Right ventricle myocardium superior (tissue), 1 donor: Measurements from ENCODE around the gene TIMP2. TPM values are rescaled to one million over a fixed set of nuclear protein-coding genes. Genes with fewer than 3 reads are reported as not detected.
"Not testable (repeated sequence)": the region's sequence is repeated elsewhere in the genome, so short reads cannot be mapped to it uniquely, and the experiment has no call there.

Experiments
- ATAC-seq: fragments of 200-7000 bp; cut with Tn5 transposase; one replicate; pipeline ENCODE4 v1.9.1; 2020; ENCODE audit warnings: mild to moderate bottlenecking; ENCODE audit not compliant: poor library complexity
- DNase-seq: peaks from one replicate; pipeline ENCODE4 v3.0.0-alpha.2; 2020
- intact Hi-C: fragments of 100-400 bp; cut with DNase I; formaldehyde crosslinking; loops from one replicate; pipeline ENCODE4 v1.11.2; 2022
- total RNA-seq: library from RNA; stranded (reverse); fragmentation: NEBNext Ultra II Directional; extraction: Animal tissue kit (Norgen Biotek cat#: 25700); gene quantifications from one replicate; pipeline ENCODE4 v1.2.1, GENCODE V29; 2021
- donor health status: DM: no; HTN: yes; CAD: no; lungs with severe emphysema.

The TIMP2 gene
- total RNA-seq, 1 donor from 2014 or later = 114 TPM

DNA sequence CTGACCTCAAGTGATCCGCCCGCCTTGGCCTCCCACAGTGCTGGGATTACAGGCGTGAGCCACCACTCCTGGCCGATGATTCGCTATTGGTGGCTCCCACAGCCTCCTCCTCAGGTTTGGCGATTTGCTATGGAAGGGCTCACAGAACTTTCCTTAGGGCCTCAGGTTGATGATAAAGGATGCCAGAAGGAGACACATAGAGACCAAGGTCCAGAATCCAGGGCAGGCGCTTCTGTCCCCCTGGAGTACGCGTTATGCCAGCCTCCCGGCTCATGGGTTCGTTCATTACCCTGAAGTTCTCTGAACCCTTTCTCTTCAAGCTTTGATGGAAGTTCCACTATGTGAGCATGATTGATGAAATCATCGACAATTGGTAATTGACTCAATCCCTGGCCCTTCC, 34.6 kb upstream of the TIMP2 start:
- ATAC-seq (no peak), DNase-seq (no peak)
- intact Hi-C loops = no loop called here

DNA sequence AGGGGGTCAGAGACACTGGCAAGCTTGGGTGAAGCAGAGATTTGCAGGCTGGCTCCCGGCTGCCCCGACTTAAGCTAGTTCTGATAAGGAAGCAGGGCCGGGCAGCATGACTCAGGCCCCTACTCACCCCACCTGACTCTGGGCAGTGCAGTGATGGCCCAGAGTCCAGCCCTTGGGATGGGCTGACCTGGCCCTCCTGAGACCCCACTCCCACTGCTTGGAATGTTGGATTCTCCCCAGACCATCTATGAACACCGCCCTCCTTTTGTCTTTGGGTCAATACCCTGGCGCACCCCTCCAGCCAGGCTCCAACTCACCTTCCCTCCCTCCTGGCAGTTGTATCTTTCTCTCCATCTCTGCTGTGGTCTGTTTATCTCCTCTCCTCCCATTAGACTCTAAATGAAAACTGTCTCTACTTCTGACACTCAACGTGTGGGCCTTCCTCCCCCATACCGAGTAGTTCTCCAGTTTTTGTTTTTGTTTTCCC, 33.5 kb upstream of the TIMP2 start:
- intact Hi-C loops = no loop called here
- ATAC-seq (no peak), DNase-seq (no peak)

DNA sequence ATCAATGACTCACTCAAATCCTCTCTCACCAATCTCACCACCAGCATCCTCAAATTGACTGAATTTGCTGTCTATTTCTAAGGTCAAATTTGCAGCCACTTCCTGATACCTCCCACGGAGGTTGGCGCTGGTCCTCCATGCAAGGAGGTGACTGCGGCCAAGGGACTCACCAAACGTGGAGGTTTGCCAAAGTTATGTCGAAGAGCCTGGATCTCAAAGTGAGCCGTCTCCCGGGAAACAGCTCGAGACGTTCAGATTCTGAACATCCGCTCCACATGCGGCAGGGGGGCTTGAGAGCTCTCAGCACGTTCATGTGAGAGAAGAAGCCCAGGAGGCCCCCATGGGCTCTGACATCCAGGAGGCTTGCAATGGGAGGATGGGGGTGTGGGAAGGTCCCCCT, 31.9 kb upstream of the TIMP2 start:
- DNase-seq = no peak
- intact Hi-C loops = no loop called here
- ATAC-seq = no peak

DNA sequence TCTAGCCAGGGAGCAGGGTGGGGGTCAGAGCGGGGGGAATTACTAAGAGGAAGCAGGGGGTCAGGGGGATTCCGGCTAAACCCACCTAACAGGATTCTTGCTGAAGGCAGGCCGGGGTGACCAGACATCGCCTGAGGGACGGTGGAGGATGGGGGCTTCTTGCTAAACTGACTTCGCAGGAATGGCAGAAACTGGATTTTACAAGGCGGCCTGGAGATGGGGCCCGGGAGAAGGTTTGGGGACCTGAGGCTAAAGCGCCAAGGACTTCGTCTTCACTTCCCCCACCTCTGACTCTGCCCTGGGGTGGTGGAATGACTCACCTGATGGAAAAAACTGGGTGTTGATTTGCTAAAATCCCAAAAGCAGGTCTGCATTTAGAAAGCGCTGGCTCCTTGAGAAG, 31.1 kb upstream of the TIMP2 start:
- DNase-seq = no peak
- no peak for ATAC-seq
- intact Hi-C loops = no loop called here

DNA sequence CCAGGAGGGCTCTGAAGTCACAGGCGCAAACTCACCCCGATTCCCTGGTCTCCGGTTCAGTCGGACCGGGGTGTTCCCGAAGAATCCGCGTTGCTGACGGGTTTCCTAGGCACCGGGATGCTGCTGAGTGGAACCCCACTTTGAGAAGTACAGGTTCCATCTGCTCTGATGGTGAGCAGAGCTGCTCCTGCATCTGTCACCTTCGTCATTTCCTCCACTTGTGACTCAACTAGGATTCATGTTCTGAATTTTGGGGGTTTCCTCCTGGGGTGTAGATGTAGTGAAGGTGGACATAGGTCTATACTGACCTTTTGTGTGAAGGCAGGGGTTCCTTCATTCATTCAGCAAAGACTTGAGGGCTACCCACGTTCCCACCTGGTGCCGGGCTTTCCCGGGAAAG, 29.5 kb upstream of the TIMP2 start:
- ATAC-seq = no peak

GRCh38 chr17:78953356-78954350, 28.5 kb upstream of the TIMP2 start:
- no peak for DNase-seq
- ATAC-seq = peak; percentile 43

More for the DNA sequence above, 29.5 kb upstream of the TIMP2 start:
- no peak for DNase-seq
- intact Hi-C loops = no loop called here

GRCh38 chr17:78952706-78953105, 27.5 kb upstream of the TIMP2 start:
- ATAC-seq (peak; percentile 19), DNase-seq (no peak)
- intact Hi-C loops = no loop called here

More at GRCh38 chr17:78953356-78954350, 28.5 kb upstream of the TIMP2 start:
- intact Hi-C loops = no loop called here

GRCh38 chr17:78951967-78952551, 26.9 kb upstream of the TIMP2 start:
- intact Hi-C loops = no loop called here
- ATAC-seq (peak; percentile 53), DNase-seq (no peak)

GRCh38 chr17:78950870-78951269, 25.7 kb upstream of the TIMP2 start:
- no peak for DNase-seq
- intact Hi-C loops = no loop called here
- ATAC-seq = no peak

DNA sequence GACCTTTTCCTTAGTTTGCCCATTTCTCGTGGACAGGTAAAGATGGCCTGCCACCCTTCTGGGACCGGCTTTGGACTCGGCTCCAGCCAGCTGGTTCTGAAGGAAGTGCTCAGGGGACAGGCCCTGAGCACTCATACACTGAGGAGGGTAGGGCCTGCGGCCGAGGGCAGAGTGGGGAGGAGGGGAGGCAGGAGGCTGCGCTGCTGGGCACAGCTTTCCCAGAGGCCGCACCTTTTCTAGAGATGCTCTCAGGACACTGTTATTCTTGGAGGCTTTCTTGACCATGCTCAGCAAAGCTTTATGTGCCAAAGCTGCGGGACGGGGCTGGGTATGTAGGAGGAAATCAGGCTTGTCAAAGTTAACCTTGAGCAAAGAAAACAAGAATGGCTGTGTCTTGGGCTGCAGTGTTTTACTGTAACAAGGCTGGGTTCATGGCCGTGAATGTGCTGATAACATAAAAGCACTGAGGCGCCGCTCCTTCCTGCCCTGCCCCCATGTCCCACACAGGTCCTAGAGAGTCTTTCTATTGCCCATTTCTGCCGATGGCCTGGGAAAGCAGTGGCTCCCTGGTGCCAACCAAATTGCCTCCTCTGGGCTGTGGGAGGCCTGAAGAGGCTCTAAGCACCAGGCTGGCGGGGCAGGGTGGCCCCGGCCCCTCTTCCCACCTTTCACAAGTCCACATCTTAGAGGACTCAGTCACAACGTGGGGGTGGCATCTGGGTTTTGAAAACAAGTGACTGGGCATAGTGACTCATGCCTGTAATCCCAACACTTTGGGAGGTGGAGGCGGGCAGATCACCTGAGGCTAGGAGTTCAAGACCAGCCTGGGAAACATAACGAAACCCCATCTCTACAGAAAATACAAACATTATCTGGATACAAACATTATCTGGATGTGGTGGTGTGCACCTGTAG, 22.3 kb upstream of the TIMP2 start:
- ATAC-seq = no peak
- no peak for DNase-seq
- intact Hi-C loops = no loop called here

GRCh38 chr17:78946631-78947030, 21.4 kb upstream of the TIMP2 start:
- peak; percentile 31 for ATAC-seq
- intact Hi-C loops = no loop called here

GRCh38 chr17:78946131-78946530, 20.9 kb upstream of the TIMP2 start:
- no peak for DNase-seq
- ATAC-seq = no peak
- intact Hi-C loops = no loop called here

More at GRCh38 chr17:78946631-78947030, 21.4 kb upstream of the TIMP2 start:
- no peak for DNase-seq

- ATAC-seq, intact Hi-C loops, DNase-seq: not testable (repeated sequence)
Measured at GRCh38 chr17:78945455-78945854, 20.3 kb upstream of the TIMP2 start.

DNA sequence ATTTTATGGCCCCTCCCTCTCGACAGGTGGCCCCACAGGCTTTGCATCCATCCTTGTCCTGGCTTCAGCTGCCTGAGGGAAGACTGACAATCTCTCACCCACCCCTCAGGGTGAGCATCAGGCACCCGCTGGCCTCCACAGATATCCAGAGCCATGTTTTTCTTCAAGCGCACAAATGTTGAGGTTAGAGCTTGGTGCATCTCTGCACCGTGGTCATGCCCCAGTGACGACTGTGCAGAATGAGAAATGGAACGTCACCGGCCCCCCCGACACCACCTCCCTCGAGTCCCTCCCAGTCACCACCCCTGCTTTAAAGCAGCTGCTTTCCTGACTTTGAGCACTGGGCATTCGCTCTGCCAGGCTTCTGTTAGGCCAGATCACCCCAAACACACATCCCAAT, 19.8 kb upstream of the TIMP2 start:
- DNase-seq (no peak), ATAC-seq (no peak)
- intact Hi-C loops = no loop called here

- DNase-seq = no peak
- ATAC-seq = no peak
- intact Hi-C loops = no loop called here
Measured at GRCh38 chr17:78944026-78944425, 18.8 kb upstream of the TIMP2 start.

- no peak for ATAC-seq
- DNase-seq = no peak
- intact Hi-C loops = no loop called here
Measured at GRCh38 chr17:78940708-78941107, 15.5 kb upstream of the TIMP2 start.

GRCh38 chr17:78940258-78940657, 15.1 kb upstream of the TIMP2 start:
- intact Hi-C loops = no loop called here
- ATAC-seq (no peak), DNase-seq (no peak)

GRCh38 chr17:78939615-78940014, 14.4 kb upstream of the TIMP2 start:
- intact Hi-C loops = no loop called here
- DNase-seq (no peak), ATAC-seq (no peak)

- intact Hi-C loops = no loop called here
- DNase-seq (no peak), ATAC-seq (no peak)
Measured at GRCh38 chr17:78937561-78937960, 12.4 kb upstream of the TIMP2 start.
